HG03196 (cell line): Measurements from ENCODE around the gene SMCR8.
"Not testable (repeated sequence)": the region's sequence is repeated elsewhere in the genome, so short reads cannot be mapped to it uniquely, and the experiment has no call there.

ENCODE experiments used
- ATAC-seq: cut with Tn5 transposase; IDR thresholded peaks from one replicate; pipeline ENCODE4 v1.9.1; 2021; ENCODE audit not compliant: unreplicated experiment

Gene SMCR8

DNA sequence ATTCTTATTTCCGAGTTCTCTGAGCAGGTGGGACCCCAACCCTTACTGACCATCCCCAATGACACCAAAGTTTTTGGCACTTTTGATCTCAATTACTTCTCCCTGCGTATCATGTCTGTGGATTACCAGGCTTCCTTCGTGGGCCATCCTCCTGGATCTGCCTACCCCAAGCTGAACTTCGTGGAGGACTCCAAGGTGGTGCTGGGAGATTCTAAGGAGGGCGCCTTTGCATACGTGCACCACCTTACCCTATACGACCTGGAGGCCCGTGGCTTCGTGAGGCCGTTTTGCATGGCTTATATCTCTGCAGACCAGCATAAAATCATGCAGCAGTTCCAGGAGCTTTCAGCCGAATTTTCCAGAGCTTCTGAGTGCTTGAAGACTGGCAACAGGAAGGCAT, 868 bp downstream of the SMCR8 start:
- no peak for ATAC-seq

GRCh38 chr17:18318117-18318516, 3.0 kb downstream of the SMCR8 start:
- ATAC-seq: no peak

- ATAC-seq: no peak
These were observed 3.8 kb downstream of the SMCR8 start for GRCh38 chr17:18318771-18319450.

DNA sequence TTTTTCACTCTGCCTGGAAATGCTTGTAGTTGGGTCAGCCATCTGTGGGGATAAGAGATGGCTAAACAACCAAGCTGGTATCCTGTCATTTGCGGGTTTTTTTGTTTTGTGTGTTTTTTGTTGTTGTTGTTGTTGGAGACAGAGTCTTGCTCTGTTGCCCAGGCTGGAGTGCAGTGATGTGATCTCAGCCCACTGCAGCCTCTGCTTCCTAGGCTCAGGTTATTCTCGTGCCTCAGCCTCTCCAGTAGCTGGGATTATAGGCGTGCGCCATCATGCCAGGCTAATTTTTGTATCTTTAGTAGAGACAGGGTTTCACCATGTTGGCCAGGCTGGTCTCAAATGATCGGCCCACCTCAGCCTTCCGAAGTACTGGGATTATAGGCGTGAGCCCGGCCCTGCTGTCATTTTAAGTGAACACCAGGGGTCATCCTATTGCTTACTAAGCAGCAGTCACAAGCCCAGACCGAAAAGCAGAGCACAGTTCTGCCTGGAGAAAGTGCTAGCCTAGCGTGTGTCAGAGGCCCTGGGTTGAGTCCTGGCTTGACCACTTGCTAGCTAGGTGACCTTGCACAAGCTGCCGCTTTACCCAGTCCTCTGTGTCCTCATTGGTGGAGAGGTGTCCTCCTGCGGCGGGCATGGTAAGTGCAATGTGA, 4.6 kb downstream of the SMCR8 start:
- no peak for ATAC-seq

DNA sequence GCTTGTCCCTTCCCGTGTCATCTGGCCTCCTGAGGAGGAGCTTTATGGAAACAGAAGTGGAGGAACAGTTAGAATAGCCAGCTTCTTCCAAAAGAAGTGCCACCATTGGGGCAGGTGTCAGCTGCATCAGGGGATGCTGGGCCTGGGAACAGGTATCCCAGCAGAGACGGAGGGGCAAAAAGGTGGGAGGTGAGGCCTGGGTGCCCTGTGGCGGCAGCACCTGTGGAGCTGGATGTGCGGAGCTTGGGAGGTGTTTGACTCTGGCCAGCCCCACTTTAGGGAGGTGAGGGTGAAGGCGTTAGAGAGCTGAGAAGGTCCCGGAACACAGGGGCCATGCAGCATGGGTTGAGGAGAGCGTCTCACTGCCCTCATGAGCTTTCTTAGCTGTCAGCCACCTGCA, 5.2 kb downstream of the SMCR8 start:
- no peak for ATAC-seq

GRCh38 chr17:18321309-18321708, 6.2 kb downstream of the SMCR8 start:
- ATAC-seq: no peak

- no peak for ATAC-seq
These were observed 7.4 kb downstream of the SMCR8 start for GRCh38 chr17:18322522-18322921.

- ATAC-seq: no peak
These were observed 7.9 kb downstream of the SMCR8 start for GRCh38 chr17:18323007-18323406.

- ATAC-seq: no peak
These were observed 8.5 kb downstream of the SMCR8 start for GRCh38 chr17:18323507-18324139.

GRCh38 chr17:18324140-18325050, 9.3 kb downstream of the SMCR8 start:
- no peak for ATAC-seq

DNA sequence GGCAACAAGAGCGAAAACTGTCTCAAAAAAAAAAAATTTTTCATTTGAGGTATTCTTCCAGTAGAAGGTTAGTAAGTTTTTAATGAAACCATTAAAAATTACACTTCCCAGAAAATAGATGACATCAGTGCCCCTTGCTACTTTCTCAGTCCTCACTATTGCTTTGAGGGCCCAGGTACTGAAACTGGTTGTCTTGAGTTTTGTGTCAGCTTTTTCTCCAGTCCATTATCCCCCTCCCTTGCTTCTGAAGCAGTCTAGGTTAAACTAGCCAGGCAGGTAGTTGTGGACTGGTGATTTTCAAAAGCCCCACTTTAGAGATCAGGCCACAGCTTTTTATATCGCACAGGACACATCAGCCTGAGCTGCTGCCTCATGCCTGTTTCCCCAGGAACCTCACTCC, 10.9 kb downstream of the SMCR8 start:
- no peak for ATAC-seq

GRCh38 chr17:18326572-18326971, 11.5 kb downstream of the SMCR8 start:
- ATAC-seq: no peak

DNA sequence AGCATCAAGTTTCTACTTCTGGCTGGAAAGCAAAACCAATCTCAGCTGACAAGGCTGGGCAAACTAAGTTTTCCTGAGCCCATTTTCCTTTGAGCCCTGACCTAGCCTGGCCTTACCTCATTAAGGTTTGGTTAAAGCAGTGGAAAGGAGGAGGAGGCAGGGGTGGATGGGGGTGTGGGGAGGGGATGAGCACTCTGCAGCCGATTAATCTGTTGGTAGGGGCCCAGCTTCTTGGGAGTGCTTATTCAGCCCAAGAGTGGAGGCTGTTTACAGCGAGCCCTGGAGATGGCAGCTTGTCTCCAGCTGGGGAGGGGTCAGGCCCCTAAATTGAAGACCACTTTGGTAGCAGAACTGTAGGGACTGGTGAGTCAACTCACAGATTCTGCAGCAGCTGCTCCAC, 12.0 kb downstream of the SMCR8 start:
- ATAC-seq: no peak

DNA sequence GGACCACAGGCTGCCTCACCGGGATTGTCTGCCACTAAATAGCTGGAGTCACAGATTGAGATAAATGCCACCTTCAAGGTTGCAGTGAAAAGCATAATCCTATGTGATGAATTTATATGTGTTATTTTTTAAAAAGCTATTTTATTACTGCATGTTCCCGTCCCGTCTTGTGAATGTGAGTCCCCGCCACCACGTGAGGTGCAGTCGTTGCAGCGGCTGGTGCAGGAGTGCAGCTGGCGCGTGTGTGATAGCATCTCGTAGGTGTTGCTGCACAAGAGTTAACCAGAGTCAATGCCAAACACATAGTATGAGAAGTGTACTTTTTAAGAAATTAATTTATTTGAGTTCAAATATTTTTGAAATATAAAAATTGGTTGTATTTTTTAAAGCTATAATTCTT, 12.5 kb downstream of the SMCR8 start:
- no peak for ATAC-seq

- ATAC-seq: no peak
These were observed 13.6 kb downstream of the SMCR8 start for GRCh38 chr17:18328643-18329204.

- ATAC-seq: no peak
These were observed 16.8 kb downstream of the SMCR8 start for GRCh38 chr17:18331879-18332278.

DNA sequence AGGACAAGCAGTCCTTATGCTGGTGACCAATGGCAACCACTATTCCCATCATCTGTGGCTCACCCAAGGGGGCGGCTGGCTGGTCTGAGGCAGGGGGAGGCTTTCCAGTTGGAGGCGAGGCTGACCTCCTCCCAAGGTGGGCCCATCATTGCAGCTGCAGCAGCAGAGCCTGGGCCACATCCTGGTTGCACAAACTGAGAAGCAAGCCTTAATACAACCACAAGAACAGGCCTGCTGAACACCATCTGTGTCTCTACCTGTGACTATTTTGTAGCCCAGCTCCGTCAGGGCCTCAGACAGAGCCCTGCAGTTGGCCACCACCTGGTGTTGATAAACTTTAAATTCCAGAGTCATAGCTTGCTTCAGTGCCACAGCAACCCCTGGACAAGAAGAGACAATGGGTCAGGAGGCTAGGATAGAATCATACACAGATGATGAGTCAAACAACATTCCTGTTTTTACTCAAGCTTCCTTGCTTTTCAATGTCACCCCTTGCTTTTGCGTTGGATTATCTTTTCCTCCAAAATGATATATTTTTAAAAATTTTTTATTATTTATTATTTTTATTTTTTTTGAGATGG, 17.9 kb downstream of the SMCR8 start:
- ATAC-seq: no peak

DNA sequence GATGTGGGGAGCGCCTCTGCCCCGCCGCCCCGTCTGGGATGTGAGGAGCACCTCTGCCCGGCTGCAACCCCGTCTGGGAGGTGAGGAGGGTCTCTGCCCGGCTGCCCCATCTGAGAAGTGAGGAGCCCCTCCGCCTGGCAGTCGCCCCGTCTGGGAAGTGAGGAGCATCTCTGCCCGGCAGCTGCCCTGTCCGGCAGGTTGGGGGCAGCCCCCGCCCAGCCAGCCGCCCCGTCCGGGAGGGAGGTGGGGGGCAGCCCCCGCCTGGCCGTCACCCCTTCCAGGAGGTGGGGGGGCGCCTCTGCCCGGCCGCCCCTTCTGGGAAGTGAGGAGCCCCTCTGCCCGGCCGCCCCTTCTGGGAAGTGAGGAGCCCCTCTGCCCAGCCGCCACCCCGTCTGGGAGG, 23.1 kb downstream of the SMCR8 start:
- not testable (repeated sequence) for ATAC-seq

DNA sequence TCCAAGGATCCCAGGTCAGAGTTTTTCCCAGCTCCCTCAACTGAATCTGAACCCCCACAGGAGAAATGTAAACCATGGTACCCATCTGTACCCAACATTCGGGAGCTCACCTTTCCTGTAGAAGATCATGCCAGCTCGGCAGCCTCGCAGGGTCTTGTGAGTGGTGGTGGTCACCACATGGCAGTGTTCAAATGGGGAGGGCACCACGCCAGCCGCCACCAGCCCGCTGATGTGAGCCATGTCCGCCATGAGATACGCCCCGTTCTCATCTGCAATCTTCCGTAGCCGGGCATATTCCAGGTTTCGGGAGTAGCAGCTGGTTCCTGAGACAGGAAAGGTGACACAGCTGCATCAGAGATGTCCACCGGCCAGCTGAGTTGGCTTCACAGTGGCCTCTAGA, 24.8 kb downstream of the SMCR8 start:
- no peak for ATAC-seq

GRCh38 chr17:18344021-18344420, 28.9 kb downstream of the SMCR8 start:
- ATAC-seq: no peak

DNA sequence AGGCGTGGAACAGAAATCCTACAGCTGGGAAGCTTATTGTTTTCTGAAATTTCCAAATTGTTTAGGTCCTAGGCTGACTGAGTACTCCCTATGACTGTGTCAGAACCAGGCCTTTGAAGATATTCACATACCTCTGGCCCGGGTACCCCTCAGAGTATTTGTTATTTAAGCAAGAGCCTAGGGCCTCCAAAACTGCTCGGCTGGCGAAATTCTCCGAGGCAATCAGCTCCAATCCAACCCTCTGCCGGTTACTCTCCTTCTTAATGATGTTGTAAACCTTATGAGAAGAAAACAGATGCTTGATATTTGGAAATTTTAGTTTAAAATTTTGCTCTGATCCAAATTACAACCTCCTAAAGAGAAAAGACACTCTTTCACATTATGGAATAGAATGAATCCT, 38.4 kb downstream of the SMCR8 start:
- no peak for ATAC-seq
